A549 (cell line): Measurements from ENCODE around the gene GSDMA. TPM values are rescaled to one million over a fixed set of nuclear protein-coding genes. Genes with fewer than 3 reads are reported as not detected.

Experiments used
- ATAC-seq, 2 experiments: fragments of 200-7000 bp in 1 of 2; fragments of >200 bp in 1 of 2; cut with Nextera tagmentation in 1 of 2; cut with Tn5 transposase in 1 of 2; 3 replicates each; pipeline versions ENCODE4 v1.8.0 to v1.9.1; 2018 to 2020; ENCODE audit warnings: mild to moderate bottlenecking in 1 of 2, moderate library complexity in 1 of 2
- CTCF ChIA-PET: fragments of 300-600 bp; sonication (Branson Sonifier 250); formaldehyde crosslinking; extraction: SDS; loops from one replicate; lab custom pipeline; 2021; ENCODE audit warnings: antibody characterized with exemption, inconsistent platforms; lab: Yijun Ruan, JAX
- POLR2A ChIA-PET: fragments of 350-600 bp; formaldehyde crosslinking; extraction: SDS; loops from one replicate; lab custom pipeline; 2021; ENCODE audit warnings: antibody characterized with exemption, inconsistent platforms; lab: Yijun Ruan, JAX
- DNase-seq, 2 experiments: peaks; one replicate each; pipeline versions ENCODE4 v3.0.0 to v3.0.0-alpha.2; 2011 to 2016; ENCODE audit warnings: low read depth in 1 of 2, low spot score in 1 of 2
- FAIRE-seq: peaks from 2 replicates; lab custom pipeline; 2011; peaks lifted over from hg19 to GRCh38; lab: Jason Lieb, UNC
- H3K27ac ChIP-seq, 2 experiments: fragments of >200 bp; sonication (Bioruptor Twin); formaldehyde crosslinking; 3 replicates each; pipeline ENCODE4 v1.5.1; 2016 to 2017
- H3K4me1 ChIP-seq: fragments of >200 bp; sonication (Bioruptor Twin); formaldehyde crosslinking; 3 replicates; pipeline ENCODE4 v1.6.1; 2016
- H3K4me2 ChIP-seq: fragments of >200 bp; sonication (Bioruptor Twin); formaldehyde crosslinking; 3 replicates; pipeline ENCODE4 v1.6.1; 2016
- H3K4me3 ChIP-seq: fragments of >200 bp; sonication (Bioruptor Twin); formaldehyde crosslinking; 3 replicates; pipeline ENCODE4 v1.5.1; 2016
- H3K9me3 ChIP-seq: fragments of >200 bp; sonication (Bioruptor Twin); formaldehyde crosslinking; 3 replicates; pipeline ENCODE4 v1.6.1; 2016
- BHLHE40 ChIP-seq: IDR thresholded peaks from 2 replicates; pipeline ENCODE4 v1.6.1; 2012; ENCODE audit warnings: low read depth, low read length, inconsistent platforms
- CBX8 ChIP-seq: fragments of 200-600 bp; sonication (generic); IDR thresholded peaks from 2 replicates; pipeline ENCODE4 v1.6.1; 2016
- EHMT2 ChIP-seq: fragments of 200-600 bp; sonication (generic); IDR thresholded peaks from 2 replicates; pipeline ENCODE4 v1.6.1; 2016; ENCODE audit warnings: antibody characterized with exemption, low read depth, mild to moderate bottlenecking, moderate library complexity
- EP300 ChIP-seq, 2 experiments: fragments of >200 bp; sonication (Bioruptor Twin); formaldehyde crosslinking; IDR thresholded peaks; 2 replicates in 1 of 2; 3 replicates in 1 of 2; pipeline ENCODE4 v1.6.1; 2016 to 2017
- FOSB ChIP-seq: fragments of 250-450 bp; sonication (Bioruptor Pico); IDR thresholded peaks from 2 replicates; pipeline ENCODE4 v1.5.0; 2020; ENCODE audit warnings: mild to moderate bottlenecking, moderate library complexity
- FOXS1 ChIP-seq: fragments of 250-450 bp; sonication (Bioruptor Pico); IDR thresholded peaks from 2 replicates; pipeline ENCODE4 v1.5.0; 2020; ENCODE audit warnings: mild to moderate bottlenecking, moderate library complexity
- HDAC2 ChIP-seq: fragments of 200-600 bp; sonication (generic); IDR thresholded peaks from 2 replicates; pipeline ENCODE4 v1.6.1; 2016
- HOXA7 ChIP-seq: fragments of 250-450 bp; sonication (Bioruptor Pico); IDR thresholded peaks from 2 replicates; pipeline ENCODE4 v1.5.0; 2020; ENCODE audit warnings: mild to moderate bottlenecking, moderate library complexity
- HOXB13 ChIP-seq: fragments of 250-450 bp; sonication (Bioruptor Pico); IDR thresholded peaks from 2 replicates; pipeline ENCODE4 v1.5.0; 2020; ENCODE audit warnings: low read depth, mild to moderate bottlenecking, moderate library complexity
- JUN ChIP-seq, 2 experiments: fragments of >200 bp; sonication (Bioruptor Twin); formaldehyde crosslinking; IDR thresholded peaks; 2 replicates in 1 of 2; 3 replicates in 1 of 2; pipeline ENCODE4 v1.6.1; 2016 to 2017
- MAZ ChIP-seq: fragments of 150-350 bp; IDR thresholded peaks from 2 replicates; pipeline ENCODE4 v1.6.1; 2014; ENCODE audit warnings: antibody characterized with exemption, low read depth, low read length, borderline replicate concordance
- MYC ChIP-seq: IDR thresholded peaks from 2 replicates; pipeline ENCODE4 v1.6.1; 2012; ENCODE audit warnings: mild to moderate bottlenecking, inconsistent platforms, low read length, improper control_type of control experiment, borderline replicate concordance
- POLR2AphosphoS2 ChIP-seq: conservative IDR thresholded peaks from 2 replicates; pipeline ENCODE4 v1.6.1; 2012; ENCODE audit warnings: low read length, improper control_type of control experiment, inconsistent platforms
- RARB ChIP-seq: fragments of 250-450 bp; sonication (Bioruptor Pico); IDR thresholded peaks from 2 replicates; pipeline ENCODE4 v1.8.0; 2021; ENCODE audit warnings: mild to moderate bottlenecking, moderate library complexity
- RNF2 ChIP-seq: fragments of 200-600 bp; sonication (generic); IDR thresholded peaks from 2 replicates; pipeline ENCODE4 v1.6.1; 2016; ENCODE audit warnings: low read depth, mild to moderate bottlenecking, antibody characterized with exemption, moderate library complexity, borderline replicate concordance
- SMC3 ChIP-seq: fragments of >200 bp; sonication (Bioruptor Twin); formaldehyde crosslinking; IDR thresholded peaks from 3 replicates; pipeline ENCODE4 v1.6.1; 2018; ENCODE audit warnings: inconsistent platforms
- ZC3H11A ChIP-seq: fragments of 450-650 bp; IDR thresholded peaks from 2 replicates; pipeline ENCODE4 v1.6.1; 2014; ENCODE audit warnings: antibody characterized with exemption, mild to moderate bottlenecking
- ZSCAN20 ChIP-seq: fragments of 250-450 bp; sonication (Bioruptor Pico); IDR thresholded peaks from 2 replicates; pipeline ENCODE4 v1.8.0; 2022; ENCODE audit warnings: mild to moderate bottlenecking, moderate library complexity
- WGBS: methylation state at CpG from one replicate; pipeline ENCODE4 v1.1.6; 2017; ENCODE audit errors: missing lambda C conversion rate; 5-methylcytosine and 5-hydroxymethylcytosine counted together
- polyA plus RNA-seq, 4 experiments: library from polyadenylated mRNA; depleted of rRNA in 3 of 4; stranded (reverse); fragments of >200 nt; fragmentation: RNase III in 1 of 4; extraction: RNeasy Plus Mini Kit Qiagen cat#74134 plus additional on column Dnase treatment in 1 of 4; gene quantifications; 2 replicates in 3 of 4; 3 replicates in 1 of 4; pipeline ENCODE4 v1.2.3, GENCODE V29; 2011 to 2017
- TF ChIP-seq, protein P1 (sequence below): fragments of 250-450 bp; sonication (Bioruptor Pico); IDR thresholded peaks from 2 replicates; pipeline ENCODE4 v1.5.0; 2020; ENCODE audit warnings: low read depth, mild to moderate bottlenecking, moderate library complexity
- TF ChIP-seq, protein P2 (sequence below): fragments of >200 bp; sonication (Bioruptor Twin); formaldehyde crosslinking; IDR thresholded peaks from 2 replicates; pipeline ENCODE4 v1.6.1; 2016
- TF ChIP-seq, protein P3 (sequence below): IDR thresholded peaks from 2 replicates; pipeline ENCODE4 v1.6.1; 2012

The GSDMA gene
- polyA plus RNA-seq, 2 of the 4 experiments (the other 2 are of a cell fraction): not detected

DNA sequence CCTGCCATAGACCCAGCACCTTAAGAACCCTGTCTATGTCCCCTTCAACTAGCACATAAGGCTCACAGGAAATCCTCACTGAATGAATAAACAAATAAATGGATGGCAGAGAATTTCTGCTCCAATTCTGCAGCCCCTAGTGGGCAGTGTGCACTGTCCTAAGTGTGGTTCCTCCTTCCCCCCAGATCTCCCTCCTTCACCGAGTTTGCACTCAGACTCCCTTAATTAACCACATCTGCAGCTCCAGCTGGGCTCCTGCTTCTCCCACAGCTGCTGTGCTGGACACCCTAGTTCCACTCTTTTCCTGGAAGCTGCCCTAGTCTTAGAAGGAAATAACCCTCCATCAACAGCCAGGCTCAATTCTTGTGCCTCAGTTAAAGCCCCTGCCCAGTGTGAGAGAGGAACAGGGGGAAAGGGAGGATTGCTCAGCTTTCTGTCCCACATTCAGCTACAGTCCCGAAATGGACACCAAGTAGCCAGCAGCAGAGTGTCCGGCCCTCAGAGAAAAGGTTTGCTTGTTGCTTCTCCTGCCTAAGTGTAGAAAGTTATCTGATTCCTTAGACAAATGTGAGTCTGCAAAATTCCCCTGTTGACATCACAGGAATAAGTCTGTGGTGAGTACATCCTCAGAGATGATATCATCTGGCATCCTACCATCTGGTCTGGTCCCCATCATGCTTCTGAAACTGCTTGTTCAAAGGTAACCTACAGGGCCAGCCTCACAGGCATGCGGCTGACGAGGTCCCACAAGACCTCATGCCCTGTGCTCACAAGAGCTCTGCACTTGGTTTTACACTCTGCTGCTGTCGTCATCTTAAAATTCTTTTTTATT, 23.0 kb upstream of the GSDMA start (continued):
- TF ChIP-seq POLR2AphosphoS2 (no peak), CBX8 (no peak), RARB (CRISPR knock-in tag) (no peak), HOXA7 (no peak), HOXB13 (CRISPR knock-in tag) (no peak), MYC (no peak)
- TF ChIP-seq, protein P1, sequence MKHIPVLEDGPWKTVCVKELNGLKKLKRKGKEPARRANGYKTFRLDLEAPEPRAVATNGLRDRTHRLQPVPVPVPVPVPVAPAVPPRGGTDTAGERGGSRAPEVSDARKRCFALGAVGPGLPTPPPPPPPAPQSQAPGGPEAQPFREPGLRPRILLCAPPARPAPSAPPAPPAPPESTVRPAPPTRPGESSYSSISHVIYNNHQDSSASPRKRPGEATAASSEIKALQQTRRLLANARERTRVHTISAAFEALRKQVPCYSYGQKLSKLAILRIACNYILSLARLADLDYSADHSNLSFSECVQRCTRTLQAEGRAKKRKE (CRISPR knock-in tag): no peak

DNA sequence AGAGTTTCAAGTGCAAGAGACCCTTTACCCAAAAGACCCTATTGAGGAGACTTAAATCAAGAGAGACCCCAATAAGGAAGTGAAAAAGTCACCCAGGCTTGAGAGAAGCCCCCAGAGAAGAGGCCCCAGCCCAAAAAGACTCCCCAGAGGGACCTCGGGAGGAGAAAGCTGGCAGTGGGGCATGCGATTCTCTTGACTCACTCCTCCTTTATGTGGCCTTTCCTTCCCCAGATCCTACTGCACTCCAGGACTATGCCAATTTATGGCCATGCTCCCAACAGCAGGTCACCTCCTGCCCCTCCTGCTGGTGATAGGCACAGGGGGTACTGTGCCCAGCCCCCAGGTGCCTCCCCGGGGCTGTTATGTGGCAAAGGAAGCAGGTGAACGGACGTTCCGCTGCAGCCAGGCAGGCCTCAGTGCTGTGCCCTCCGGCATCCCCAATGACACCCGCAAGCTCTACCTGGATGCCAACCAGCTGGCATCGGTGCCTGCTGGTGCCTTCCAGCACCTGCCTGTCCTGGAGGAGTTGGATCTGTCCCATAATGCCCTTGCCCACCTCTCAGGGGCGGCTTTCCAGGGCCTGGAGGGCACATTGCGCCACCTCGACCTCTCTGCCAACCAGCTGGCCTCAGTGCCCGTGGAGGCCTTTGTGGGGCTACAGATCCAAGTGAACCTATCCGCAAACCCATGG, 19.0 kb upstream of the GSDMA start:
- H3K4me3 ChIP-seq: no peak overlapping the region
- ATAC-seq (no peak), DNase-seq (no peak), FAIRE-seq (no peak)
- H3K9me3 ChIP-seq: no peaks in the 10 kb centered on the region
- no peak overlapping the region for H3K4me2 ChIP-seq
- POLR2A ChIA-PET: no interaction called here
- no peak overlapping the region for H3K27ac ChIP-seq
- WGBS: 73% methylated on average over 14 of the region's 14 CpGs
- peaks cover 11% of the 10 kb centered on the region for H3K4me1 ChIP-seq
- CTCF ChIA-PET: interaction anchor here (1.2 to 1.7 kb wide), 3 partner anchors 12 to 84 kb away, joined by 3 to 9 read pairs (median 4); no protein-coding TSS in a partner anchor
- TF ChIP-seq ZSCAN20 (CRISPR knock-in tag): no peak
- TF ChIP-seq, protein P1 (CRISPR knock-in tag): no peak
- no peak for TF ChIP-seq JUN (IDR thresholded peaks at IDR 0.05)
- TF ChIP-seq FOXS1: no peak
- TF ChIP-seq MAZ: no peak
- no peak for TF ChIP-seq FOSB (CRISPR knock-in tag)
- TF ChIP-seq SMC3: no peak
- no peak for TF ChIP-seq HDAC2
- no peak for TF ChIP-seq ZC3H11A
- no peak for TF ChIP-seq HOXB13 (CRISPR knock-in tag)

DNA sequence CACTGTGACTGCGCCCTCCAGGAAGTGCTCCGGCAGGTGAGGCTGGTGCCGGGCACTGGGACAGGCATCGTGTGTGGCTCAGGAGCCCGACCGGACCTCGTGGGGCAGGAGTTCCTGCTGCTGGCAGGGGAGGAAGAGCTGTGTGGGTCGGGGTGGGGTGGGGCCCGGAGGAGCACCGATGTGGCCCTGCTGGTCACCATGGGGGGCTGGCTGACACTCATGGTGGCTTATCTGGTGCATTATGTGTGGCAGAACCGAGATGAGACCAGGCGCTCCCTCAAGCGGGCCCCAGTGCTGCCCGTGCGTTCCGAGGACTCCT, 18.5 kb upstream of the GSDMA start:
- TF ChIP-seq EP300 (IDR thresholded peaks at IDR 0.05) (no peak), BHLHE40 (no peak), EHMT2 (no peak), JUN (IDR thresholded peaks at IDR 0.05) (no peak), POLR2AphosphoS2 (no peak), RNF2 (no peak)
- TF ChIP-seq, protein P2, sequence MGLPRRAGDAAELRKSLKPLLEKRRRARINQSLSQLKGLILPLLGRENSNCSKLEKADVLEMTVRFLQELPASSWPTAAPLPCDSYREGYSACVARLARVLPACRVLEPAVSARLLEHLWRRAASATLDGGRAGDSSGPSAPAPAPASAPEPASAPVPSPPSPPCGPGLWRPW: no peak
- TF ChIP-seq, protein P3, sequence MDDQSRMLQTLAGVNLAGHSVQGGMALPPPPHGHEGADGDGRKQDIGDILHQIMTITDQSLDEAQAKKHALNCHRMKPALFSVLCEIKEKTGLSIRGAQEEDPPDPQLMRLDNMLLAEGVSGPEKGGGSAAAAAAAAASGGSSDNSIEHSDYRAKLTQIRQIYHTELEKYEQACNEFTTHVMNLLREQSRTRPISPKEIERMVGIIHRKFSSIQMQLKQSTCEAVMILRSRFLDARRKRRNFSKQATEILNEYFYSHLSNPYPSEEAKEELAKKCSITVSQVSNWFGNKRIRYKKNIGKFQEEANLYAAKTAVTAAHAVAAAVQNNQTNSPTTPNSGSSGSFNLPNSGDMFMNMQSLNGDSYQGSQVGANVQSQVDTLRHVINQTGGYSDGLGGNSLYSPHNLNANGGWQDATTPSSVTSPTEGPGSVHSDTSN: no peak
- H3K4me2 ChIP-seq: no peak overlapping the region
- ATAC-seq: no peak
- H3K4me3 ChIP-seq: no peak overlapping the region
- WGBS: 76% methylated on average over 12 of the region's 16 CpGs
- POLR2A ChIA-PET: no interaction called here
- FAIRE-seq: no peak
- H3K9me3 ChIP-seq: no peaks in the 10 kb centered on the region
- DNase-seq: no peak
- H3K27ac ChIP-seq: no peak overlapping the region
- H3K4me1 ChIP-seq: peaks cover 14% of the 10 kb centered on the region
- CTCF ChIA-PET: interaction anchor here (1.3 to 1.7 kb wide), 2 partner anchors 13 to 15 kb away, joined by 3 to 9 read pairs; no protein-coding TSS in a partner anchor
